ENCODE data around the gene VANGL1.

GRCh38 chr1:115722221-115722620 lies 80.5 kb downstream of the VANGL1 start:
- TF ChIP-seq POLR2A (IDR thresholded peaks at IDR 0.05) (no peak), CTCF (IDR thresholded peaks at IDR 0.05) (no peak), POLR2AphosphoS5 (IDR thresholded peaks at IDR 0.05) (no peak), EP300 (IDR thresholded peaks at IDR 0.05) (no peak)

Measured in suprapubic skin (tissue), 4 donors.